DMS 273 treated with DMSO at 0.1 percent for 48 hours (cell line): ENCODE results near the gene ABCC8.

ENCODE experiments used
- DNase-seq: peaks from one replicate; lab custom pipeline; 2025; lab: John Stamatoyannopoulos, UW

ABCC8 gene

GRCh38 chr11:17476317-17477083 lies at the start of gene ABCC8:
ABCC8 (minus strand) TSS chr11:17476845; CDS start chr11:17476776, 69 bp downstream.
- DNase-seq = no peak

GRCh38 chr11:17526326-17526725 lies 49.7 kb upstream of the ABCC8 start:
- DNase-seq = no peak

GRCh38 chr11:17525570-17525969 lies 48.9 kb upstream of the ABCC8 start:
- DNase-seq = no peak

DNA sequence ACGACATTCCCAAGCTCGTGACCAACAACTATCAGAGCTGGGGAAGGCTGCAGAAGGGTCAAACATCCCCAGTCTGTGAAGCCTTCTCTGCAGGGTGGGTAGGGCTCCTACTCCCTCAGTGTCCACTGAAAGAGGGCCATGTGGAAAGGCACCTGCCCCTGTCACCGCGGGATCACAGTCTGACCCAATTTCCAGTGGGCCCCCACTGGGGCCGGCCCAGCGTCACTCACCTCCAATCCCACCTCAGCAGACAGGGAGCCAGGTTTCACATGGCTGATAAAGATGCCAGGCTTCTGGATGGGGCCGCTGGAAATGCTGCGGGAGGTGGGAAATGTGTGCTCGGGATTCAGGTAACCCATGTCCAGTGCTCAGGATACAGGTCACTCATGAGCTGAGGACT lies 47.6 kb upstream of the ABCC8 start:
- no peak for DNase-seq

DNA sequence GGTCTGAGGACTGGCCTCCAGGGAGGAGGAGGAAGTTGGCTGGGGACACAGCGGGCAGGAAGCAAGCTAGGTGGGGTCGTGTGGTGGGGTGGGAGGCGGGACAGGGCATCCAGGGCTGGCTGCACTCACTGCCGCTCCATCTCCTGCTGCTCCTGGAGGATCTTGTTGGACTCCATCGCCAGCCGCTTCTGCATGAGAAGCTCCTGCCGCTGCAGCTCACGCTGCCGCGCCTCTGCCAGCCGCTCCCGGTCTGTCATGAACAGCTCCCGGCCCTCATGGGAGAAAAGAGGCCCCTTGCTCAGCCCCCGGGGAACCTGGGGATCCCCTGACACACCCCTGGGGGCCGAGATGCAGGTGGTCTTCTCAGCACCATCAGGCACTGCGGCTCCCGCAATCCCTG lies 46.0 kb upstream of the ABCC8 start:
- DNase-seq = no peak

DNA sequence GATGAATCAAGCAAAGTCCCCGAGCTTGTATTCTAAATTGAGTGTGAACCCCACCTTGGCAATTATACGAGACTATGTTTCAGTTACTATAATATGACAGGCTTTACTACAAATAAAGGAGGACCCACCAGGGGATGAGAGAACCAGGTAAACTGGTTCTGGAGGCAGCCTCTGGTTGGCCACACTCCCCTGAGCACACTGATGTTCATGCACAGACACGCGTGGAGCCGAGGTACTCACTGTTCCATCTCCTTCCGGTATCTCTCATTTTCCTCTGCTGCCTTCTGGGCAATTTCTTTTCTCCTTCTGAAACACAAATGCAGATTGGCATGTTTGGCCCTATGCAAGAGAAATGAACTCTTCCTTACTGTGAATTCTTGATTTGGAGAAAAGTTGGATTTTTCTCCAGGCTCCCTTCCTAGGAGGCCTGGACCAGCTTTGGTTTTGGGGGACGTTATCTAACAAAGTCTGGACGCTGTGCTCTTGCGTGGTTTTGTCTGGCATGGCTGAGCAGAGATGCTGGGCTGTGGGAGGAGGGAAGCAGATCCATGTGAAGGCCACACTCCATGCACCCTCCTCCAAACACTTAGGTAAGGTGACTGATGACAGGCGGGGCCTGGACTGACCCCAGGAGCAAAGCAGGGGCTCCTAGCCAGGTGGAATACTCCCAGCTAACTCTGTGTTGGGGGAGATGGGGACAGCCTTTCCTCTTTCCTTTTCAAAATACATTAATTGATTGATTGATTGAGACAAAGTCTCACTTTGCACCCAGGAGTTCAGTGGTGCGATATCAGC lies 44.7 kb upstream of the ABCC8 start:
- DNase-seq = no peak

- DNase-seq = no peak
Observed at GRCh38 chr11:17519061-17519885, 42.6 kb upstream of the ABCC8 start.

DNA sequence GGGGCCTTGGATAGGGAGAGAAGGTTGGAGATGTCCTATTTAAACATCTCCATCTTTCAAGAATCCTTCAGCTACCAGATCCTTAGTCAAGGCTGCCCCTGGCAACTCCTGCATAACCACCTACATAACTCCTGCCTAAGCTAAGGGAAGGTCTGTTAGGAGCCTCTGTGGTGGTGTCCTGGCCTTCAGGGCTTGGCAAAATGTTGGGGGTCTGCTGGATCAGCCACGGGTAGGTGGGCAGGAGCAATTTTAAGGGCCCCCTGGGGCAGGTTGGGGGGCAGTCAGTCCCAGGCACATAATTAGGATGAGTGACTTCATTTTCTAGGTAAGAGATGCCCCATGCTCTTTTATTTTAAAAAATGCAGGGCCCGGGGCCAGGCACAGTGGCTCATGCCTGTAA lies 41.7 kb upstream of the ABCC8 start:
- no peak for DNase-seq

DNA sequence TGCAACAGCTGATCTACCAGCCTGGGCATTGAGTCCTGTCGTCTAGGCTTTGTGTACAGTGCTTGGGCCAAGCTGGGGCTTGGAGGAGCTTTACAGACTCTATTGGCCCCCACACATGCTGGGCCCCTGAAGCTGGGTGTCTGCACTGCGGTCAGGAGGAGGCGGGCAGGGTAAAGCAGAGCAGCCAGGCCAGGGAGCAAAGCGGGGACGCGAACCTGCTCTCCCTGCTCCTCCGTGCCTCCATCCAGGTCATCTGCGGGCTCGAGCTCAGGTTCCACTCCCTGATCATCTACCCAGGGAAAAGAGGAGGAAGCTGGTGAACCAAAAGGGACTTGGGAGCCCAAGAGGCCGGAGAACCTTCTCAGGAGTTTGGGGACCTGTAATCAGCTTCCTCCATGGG lies 40.5 kb upstream of the ABCC8 start:
- DNase-seq = no peak

DNA sequence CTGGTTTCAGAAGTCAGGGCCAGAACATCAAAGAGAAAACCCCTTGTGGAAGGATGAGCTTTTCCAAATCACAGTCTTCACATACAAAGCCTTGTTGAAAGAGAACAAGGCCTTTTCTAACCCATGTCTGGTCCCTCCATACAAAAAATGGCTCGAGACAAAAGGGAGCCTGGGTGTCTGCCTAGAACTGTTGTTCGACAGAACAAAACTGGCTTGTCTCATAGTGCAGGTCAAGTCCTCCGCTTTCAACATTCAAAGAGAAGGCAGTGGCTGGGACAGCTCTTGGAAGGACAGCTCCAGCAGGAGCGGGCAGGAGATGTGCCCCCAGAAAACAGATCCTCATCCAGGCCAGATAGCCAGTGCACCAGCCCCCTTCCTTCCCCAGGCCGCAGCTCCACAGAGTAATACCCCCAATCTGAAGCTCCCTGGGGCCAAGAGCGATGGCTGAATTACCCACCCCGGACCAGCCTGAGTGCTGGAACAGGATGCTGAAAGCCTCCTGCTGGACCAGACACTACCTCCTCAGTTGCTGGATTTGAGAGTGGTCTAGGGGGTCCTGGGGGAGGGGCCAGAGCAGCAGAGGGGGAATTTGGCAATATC lies 40.0 kb upstream of the ABCC8 start:
- no peak for DNase-seq

DNA sequence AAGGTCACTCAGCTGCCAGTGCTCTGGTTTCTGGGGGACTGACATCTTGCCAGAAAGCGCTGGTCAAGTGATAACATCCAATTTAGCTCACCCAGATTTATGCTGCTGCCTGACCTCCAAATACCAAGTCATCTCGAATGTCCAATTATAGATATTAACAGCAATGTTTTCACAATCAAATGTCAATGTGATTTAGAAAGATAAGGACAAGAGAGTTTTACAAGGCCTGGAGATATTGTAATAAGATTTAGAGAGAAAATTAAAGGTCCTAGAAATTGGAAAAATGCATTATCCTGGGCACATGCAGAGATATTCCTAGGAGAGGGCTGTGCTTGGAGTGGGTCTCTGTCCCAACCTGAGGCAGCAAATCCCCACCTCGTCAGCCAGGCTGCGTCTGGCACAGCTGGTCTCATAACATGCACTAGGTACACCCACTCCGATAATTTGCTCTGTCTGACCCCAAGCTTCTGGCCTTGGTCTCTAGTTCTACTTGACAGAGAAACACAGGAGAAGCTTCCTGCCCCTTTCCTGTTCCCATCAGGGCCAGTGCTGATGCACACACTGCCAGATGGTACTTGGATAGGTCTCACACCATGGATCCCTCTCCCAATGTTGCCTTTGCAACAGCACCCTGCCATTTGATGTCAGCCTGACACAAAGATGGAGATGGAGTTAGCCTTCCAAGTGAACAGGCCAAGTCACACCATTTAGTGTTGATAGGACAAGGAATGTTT lies 39.0 kb upstream of the ABCC8 start:
- DNase-seq = no peak

- DNase-seq = no peak
Observed at GRCh38 chr11:17514476-17514875, 37.8 kb upstream of the ABCC8 start.

- DNase-seq = no peak
Observed at GRCh38 chr11:17513853-17514252, 37.2 kb upstream of the ABCC8 start.

DNA sequence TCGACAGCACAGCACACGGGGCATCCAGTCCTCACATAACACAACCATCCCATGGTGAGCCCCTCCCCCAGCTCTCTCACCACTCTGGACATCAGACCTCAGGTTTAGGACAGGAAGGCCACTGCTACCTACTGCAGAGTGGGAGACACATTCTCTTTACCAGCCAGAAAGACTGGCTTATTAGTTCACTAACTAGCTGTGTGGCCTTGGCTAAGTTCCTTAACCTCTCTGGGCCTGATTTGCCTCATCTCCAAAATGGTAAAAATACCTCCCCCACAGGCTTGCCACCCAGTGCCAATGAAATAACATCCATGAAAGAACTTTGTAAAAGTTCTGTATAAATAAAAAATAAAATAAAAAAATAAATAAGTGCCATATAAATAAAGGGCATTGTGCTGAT lies 35.5 kb upstream of the ABCC8 start:
- DNase-seq = no peak

DNA sequence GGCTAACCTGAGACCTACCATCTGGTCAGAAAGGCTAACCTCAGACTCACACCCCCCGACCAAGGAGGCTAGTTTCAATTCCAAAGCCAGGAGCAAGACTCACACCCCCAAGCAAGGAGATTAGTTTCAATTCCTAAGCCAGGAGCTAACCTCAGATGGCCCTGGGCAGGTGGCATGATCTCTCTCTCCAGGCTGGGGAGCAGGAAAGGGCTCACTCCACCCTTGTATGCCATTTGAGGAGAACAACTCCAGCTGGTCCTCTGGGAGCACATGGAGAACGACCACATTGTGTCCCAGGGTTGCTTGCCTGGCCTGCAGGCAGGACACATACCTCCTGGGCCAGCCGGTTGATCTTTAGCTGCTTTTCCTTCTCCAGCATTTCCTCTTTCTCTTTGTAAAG lies 34.9 kb upstream of the ABCC8 start:
- no peak for DNase-seq

DNA sequence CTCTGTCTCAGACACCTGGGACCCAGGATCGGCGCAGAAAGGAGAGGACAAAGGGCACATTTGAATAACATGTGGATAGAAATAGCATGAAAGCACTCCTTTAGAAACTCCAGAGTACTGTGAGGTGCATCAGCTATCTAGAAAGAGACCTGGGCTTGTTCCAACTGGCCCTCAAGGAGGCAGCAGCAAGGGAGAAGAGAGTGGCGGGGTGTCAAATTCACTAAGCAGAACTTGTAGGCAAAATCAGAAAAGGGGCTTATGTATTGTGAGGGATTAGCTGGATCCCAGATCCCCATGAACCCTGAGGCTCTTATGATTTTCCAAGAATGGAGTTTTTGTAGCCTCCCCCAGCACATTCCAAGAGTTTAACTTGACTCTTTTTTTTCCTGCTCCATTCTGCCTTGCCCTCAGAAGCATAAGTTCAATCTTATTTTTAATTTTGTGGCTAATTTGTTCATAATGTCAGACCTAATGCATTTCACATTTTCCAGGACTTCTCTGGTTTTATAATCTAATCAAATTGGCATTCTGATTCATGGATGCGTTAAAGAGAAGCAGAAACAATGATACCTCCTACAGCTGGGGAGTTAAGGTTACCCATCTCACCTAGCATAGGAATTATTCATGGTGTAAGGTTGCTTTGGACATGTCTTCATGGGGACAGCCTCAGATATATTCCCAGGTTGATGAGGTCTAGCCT lies 34.0 kb upstream of the ABCC8 start:
- no peak for DNase-seq

DNA sequence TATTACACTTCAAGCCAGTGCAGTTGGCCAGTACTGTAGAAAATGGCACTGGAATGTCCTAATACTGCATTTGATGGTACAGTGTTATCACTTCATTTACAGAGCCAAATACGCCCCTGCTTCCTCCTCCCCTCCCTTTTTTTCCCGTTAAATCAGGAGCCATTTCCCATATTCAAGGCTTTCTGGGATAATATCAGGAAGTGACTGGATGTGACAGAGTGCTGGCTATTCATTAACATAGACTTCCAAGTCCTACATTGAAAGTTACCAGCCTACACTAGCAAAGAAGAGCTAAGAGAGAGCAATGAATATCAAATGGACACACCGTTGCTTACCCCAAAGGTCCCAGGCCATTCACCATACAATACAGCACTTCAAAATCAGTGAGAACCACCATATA lies 32.1 kb upstream of the ABCC8 start:
- DNase-seq = no peak

DNA sequence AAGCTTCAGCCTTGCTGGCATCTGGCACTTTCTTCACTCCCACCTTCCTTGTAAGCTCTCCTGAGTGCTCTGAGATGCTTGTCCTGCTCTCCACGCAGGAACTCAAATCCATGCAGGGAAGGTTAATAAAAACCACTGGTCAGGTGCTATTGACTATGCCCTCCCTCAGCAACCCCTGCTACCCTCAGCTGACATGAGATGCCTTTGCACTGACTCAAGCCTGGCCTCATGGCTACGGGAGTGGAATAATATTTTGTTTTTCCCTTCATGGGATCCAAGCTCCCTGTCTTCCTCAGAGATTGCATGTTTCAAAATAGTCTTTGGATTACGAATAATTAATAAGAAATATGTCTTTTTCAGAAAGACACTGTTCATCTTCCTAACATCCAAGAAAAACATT lies 31.7 kb upstream of the ABCC8 start:
- no peak for DNase-seq

DNA sequence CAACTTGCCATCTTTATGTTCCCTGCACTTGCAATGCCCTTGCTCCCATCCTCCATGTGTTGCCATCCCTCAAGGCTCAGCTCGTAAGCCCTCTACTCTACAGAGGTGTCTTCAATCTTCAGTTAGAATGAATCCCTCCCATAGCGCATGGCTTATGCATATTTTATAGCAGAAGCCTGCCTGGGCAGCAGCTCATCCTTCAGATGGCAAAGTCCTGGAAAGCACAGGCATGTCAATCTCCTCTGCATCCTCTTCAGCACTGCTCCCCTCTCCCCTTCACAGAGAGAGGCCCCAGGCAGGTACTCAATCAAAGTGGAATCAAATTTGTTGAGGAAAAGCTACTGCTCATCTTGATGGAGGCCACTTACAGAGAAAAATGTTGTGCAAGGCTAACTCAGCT lies 31.1 kb upstream of the ABCC8 start:
- no peak for DNase-seq

- DNase-seq = no peak
Observed at GRCh38 chr11:17506942-17507341, 30.3 kb upstream of the ABCC8 start.

GRCh38 chr11:17506314-17506713 lies 29.7 kb upstream of the ABCC8 start:
- no peak for DNase-seq
